Head of caudate nucleus (tissue), 42 donors: ENCODE measurements around the gene FMN1.

Experiments
- DNase-seq, 42 donors: peaks; one replicate each; pipeline versions ENCODE4 v3.0.0 to v3.0.0-alpha.2; 2020 to 2021; ENCODE audit warnings: mixed read lengths in 7 of 42
- intact Hi-C: fragments of 100-400 bp; cut with DNase I; formaldehyde crosslinking; loops from one replicate; pipeline ENCODE4 v1.15.0; 2022

FMN1 gene

DNA sequence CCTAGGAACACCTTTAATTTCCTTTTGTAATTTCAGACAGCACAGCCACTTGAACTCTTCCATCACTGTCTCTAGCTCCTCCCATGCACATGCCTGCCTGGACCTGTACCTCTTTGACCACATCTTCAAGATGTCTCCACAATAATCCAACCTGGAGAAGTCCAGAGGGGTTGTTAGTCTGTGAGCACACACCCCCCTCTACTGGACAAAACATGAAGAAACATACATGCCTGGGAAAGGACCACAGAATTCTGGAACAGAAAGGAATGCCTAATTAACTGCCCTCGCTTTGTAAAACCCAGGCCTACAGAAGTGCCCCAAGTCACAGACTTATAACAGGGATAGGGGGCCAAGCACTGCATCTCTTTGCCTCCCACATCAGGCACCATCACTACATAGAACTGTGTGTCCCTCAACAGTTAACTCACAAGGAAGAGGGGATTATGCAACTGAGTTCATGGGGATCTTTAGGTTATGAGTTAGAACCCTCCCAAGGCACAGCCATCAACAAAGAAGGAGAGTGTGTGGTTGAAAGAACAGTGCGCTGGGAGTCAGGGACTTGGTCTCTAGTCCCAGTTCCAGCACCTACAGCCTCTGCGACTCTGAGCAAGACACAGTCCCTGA is 61.7 kb downstream of the FMN1 start:
- intact Hi-C loops = no loop called here
- DNase-seq = no peak

DNA sequence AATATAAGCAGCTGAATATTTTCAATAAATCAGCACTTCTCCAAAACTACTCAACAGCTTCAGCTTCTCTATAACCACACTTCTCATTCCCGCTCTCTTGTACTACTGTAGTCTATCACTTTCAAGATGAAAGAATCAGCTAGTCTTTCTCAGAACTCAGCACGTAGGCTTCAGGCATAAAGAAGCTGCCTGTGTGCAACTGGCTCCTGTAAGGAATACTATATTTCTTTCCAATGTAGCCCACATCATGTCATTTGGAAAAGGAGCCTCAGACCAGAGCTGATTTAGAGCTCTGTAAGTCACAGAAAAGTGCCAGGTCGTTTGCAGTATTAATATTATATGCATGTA is 62.3 kb downstream of the FMN1 start:
- intact Hi-C loops = no loop called here
- DNase-seq = no peak

- no peak for DNase-seq
- intact Hi-C loops = no loop called here
Observed at GRCh38 chr15:33131552-33132232, 62.8 kb downstream of the FMN1 start.

GRCh38 chr15:33126559-33127290 is 67.8 kb downstream of the FMN1 start:
- peak in 29 of 42 donors; percentile 7 to 68 (median 29) for DNase-seq
- intact Hi-C loops = no loop called here

GRCh38 chr15:33125894-33126537 is 68.5 kb downstream of the FMN1 start:
- no peak for DNase-seq
- intact Hi-C loops = no loop called here

DNA sequence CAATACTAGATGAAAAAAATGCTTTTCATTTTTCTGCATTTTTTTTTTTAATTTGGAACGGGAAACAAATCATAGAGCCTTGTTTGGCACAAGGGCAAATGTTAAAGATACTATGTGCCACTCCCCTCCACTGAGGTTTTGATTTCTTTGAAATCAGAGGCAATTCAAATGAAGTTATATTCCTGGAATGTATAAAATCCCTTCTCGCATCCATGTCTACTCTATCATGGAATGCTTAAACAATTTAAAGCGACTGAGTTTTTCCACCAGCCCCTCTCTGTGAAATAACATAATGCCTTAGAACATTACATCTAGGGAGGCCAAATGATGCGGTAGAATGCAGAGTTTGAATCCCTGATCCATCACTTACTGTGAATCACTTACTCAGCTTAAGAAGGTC is 69.7 kb downstream of the FMN1 start:
- intact Hi-C loops = no loop called here
- DNase-seq = no peak

DNA sequence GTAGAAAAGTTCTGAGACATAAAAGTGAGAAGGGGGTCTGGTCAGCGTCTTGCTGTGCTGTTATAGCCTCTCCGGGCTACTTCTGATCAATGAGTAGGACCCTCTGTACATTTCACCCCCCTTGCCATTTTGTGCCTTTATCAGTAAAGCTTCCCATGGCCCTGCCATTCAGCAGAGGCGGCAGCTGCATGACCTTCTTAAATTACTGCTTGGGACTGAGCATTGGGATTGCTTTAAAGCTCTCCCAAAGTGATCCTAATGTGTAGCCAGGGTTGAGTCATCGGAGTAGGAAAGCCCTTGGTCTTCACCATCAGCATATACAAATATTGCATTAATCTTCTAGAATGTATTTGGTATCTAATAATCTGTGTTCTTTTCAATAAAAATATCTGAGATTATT is 70.2 kb downstream of the FMN1 start:
- no peak for DNase-seq
- intact Hi-C loops = no loop called here

- intact Hi-C loops = no loop called here
Observed at GRCh38 chr15:33119865-33120264, 74.6 kb downstream of the FMN1 start.

DNA sequence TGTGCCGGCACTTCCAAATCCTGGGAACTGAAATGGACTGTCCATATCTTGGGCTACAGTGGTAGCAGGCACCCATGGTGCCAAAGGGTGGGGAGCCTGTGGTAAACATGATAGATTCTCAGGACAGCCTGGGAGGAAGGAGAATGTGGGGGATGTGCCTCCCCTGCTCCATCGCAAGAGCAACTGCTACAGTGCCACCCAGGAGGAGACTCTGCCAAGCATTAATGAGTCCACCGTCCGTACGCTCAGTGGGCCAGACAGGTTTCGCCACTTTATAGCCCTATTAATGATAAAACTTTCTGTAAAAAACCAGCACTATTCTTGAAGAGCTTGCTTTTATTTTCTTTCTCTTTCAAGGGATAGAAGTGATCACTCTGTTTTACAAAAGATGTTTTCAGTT is 75.2 kb downstream of the FMN1 start:
- DNase-seq = no peak
- intact Hi-C loops = no loop called here

More at GRCh38 chr15:33119865-33120264, 74.6 kb downstream of the FMN1 start:
- no peak for DNase-seq

DNA sequence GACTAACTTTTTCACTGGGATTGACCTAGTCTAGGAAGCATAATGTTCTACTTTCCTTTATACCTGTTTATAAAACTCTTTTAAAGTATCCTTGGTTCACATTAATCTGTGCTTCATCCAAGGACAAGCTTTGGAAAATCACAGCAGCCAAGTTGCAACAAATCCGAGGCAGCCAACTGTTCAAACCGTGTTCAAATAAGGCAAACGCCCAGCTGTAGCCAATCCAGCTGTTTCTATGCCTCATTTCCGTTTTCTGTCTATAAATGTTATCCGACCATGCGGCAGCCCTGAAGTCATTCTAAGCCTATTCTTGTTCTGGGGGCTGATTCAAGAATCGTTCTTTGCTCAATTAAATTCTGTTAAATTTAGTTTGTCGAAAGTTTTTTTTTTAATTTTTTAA is 78.3 kb downstream of the FMN1 start:
- DNase-seq = no peak
- intact Hi-C loops = no loop called here

- intact Hi-C loops = no loop called here
- no peak for DNase-seq
Observed at GRCh38 chr15:33115191-33115861, 79.2 kb downstream of the FMN1 start.

GRCh38 chr15:33114374-33114717 is 80.2 kb downstream of the FMN1 start:
- no peak for DNase-seq
- intact Hi-C loops = no loop called here

GRCh38 chr15:33113666-33114373 is 80.7 kb downstream of the FMN1 start:
- DNase-seq = no peak
- intact Hi-C loops = no loop called here

DNA sequence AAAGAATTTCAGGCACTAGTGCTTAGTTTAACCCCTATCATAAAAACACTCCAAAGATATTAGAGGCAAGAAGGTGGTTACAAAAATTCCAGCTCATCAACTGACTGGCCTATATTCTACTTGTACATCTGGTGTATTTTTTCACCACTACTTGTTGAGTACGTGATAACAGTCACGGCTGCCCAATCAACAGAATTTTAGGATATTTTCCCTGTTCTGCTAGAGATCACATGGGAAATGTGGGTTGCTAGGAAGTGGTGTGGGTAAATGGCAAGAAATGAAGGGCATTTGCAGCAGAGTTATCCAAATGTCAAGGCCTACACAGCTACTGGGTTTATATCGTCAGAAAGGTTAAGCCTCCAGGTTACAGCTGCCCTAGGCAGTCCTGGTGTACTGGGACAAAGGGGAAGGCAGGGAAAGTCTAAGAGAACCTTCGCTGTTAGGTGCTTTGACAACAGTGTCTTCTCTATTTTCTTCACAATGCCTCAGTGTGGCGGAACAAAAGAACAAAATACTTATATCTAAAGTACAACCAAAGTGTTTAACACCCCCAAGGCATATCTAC is 81.9 kb downstream of the FMN1 start:
- no peak for DNase-seq
- intact Hi-C loops = no loop called here

GRCh38 chr15:33111041-33111451 is 83.5 kb downstream of the FMN1 start:
- intact Hi-C loops = no loop called here
- no peak for DNase-seq

DNA sequence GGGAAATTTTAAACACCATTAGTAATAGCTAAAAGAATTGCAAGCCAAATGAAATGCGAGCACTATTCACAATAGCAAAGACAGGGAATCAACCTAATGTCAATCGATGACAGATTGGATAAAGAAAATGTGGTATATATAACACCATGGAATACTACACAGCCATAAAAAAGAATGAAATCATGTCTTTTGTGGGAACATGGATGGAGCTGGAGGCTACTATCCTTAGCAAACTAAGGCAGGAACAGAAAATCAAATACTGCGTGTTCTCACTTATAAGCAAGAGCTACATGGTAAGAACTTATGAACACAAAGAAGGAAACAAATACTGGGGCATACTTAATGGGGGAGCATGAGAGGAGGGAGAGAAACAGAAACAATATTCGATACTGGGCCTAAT is 85.2 kb downstream of the FMN1 start:
- no peak for DNase-seq
- intact Hi-C loops = no loop called here

DNA sequence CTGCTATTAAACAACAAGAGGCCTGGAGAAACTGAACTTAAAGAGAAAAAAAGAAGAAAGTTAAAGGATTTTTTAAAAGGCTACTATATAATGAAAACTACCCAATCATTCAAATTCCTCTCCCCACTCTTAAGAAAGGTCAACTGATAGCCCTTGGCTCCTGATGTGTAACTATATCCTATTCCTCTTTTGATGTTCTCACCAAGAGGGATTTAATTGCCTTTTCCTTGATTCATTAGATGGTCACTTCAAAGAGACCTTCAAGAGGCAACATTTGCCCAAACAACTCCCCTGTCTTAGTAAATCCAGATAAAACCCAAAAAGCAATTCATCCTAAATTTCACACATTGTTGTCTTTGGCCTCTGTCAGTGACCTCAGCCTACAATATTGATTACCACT is 86.0 kb downstream of the FMN1 start:
- DNase-seq = no peak
- intact Hi-C loops = no loop called here

GRCh38 chr15:33107950-33108349 is 86.6 kb downstream of the FMN1 start:
- no peak for DNase-seq
- intact Hi-C loops = no loop called here

DNA sequence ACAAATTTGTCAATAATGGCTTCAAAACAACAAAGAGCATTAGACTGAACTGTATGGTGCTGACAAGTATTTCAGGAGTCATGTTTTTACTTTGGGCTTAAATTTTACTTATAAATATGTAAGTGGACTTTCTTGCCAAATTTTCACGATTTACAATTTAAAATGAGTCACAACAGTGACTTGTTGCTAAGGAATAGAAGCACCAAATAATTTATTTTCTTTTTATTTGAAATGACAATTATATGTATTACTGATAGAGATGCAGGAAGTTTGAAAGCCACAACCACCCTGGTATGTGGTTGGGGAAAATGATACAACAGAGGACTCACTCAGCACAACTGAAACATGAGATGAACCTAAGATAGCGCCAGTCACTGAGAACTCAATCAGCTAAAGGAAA is 90.3 kb downstream of the FMN1 start:
- intact Hi-C loops = no loop called here
- DNase-seq = no peak
